GM19397 (cell line): ENCODE results near the gene NSD1.
"Not testable (repeated sequence)": the region's sequence is repeated elsewhere in the genome, so short reads cannot be mapped to it uniquely, and the experiment has no call there.

Experiments used
- ATAC-seq: cut with Tn5 transposase; IDR thresholded peaks from one replicate; pipeline ENCODE4 v1.9.1; 2021; ENCODE audit warnings: mild to moderate bottlenecking, moderate library complexity; ENCODE audit not compliant: unreplicated experiment

Gene NSD1

DNA sequence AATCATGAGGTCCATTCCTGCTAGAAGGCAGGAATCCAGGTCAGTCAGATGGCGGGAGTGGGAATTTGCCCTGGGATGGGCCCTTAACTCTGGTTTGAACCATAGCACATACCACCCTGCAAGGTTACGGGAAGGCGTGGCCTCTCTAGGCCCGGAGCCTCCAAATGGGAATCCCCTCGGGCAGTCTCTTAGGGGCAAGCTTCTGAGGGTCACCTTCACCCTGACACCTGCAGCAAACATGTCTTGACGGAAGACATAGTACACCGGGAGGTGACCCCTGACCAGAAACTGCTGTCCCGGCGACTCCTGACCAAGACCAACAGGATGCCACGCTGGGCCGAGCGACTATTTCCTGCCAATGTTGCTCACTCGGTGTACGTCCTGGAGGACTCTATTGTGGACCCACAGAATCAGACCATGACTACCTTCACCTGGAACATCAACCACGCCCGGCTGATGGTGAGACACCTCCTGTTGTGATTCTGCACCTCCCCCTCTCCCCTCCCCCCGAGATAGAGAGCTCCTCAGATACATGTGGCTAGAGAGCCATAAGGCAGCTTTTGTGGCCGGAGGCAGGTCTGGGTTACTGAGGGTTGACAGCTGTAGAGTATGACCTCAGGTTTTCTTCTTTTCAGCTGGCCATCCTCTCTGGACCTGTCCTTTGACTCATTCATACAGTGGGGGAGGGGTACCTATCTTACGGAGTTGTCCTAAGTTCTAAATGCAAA lies 171.0 kb downstream of the NSD1 start:
- ATAC-seq = no peak

DNA sequence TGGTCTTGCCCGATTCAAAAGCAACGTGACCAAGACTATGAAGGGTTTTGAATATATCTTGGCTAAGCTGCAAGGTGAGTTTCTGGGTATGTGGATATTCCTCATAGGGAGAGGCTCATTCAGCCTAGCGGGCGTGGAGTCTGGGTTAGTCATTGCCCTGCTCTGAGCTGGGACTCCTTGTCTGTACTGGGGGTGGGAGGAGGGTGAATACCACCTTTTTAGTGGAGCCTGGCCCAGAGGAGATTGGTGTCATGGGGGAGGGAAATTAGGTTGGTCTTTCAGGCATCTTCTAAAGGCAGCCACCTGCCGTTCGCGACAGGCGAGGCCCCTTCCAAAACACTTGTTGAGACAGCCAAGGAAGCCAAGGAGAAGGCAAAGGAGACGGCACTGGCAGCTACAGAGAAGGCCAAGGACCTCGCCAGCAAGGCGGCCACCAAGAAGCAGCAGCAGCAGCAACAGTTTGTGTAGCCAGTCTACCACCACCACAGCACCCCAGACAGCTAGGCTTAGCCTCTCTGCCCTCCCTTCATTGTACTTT lies 172.6 kb downstream of the NSD1 start:
- ATAC-seq = not testable (repeated sequence)

DNA sequence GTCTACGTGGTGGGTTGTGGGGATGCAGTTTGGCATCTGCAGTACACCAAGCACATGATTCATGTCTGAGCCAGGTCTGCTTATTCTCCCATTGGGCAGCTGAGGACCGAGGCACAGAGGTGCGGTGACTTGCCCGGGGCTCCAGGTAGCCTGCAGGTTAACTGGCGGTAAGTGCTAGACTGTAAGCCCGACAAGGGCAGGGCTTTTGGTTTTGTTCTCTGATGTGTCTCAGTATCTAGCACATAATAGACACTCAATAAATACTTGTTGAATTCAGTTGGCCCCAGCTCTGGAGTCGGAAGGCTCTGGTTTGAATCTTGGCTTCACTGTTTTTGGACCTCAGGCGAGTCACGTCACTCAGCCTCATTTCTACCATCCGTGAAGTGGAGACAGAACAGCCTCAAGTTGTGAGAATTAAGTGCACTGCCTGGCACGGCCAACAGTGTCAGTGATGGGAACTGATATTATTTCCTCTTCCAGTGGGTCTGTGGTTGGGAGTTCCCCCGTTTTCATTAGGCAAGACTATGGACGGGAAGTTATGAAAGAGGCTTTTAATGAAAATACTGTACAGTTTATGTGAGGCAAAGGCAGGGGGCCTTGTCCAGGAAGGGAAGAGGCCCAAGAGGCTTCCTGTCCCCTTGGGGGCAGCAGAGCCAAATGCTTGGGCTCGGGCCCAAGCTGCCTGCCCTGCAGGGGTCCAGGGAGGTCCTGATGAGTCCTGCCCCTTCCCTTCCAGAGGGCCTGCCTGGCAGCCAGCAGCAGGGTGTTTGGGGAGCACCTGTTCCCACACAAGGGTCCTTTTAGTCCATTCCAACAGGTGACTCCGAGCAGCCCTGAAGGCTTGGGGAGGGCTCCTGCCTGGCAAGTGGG lies 173.3 kb downstream of the NSD1 start:
- no peak for ATAC-seq

DNA sequence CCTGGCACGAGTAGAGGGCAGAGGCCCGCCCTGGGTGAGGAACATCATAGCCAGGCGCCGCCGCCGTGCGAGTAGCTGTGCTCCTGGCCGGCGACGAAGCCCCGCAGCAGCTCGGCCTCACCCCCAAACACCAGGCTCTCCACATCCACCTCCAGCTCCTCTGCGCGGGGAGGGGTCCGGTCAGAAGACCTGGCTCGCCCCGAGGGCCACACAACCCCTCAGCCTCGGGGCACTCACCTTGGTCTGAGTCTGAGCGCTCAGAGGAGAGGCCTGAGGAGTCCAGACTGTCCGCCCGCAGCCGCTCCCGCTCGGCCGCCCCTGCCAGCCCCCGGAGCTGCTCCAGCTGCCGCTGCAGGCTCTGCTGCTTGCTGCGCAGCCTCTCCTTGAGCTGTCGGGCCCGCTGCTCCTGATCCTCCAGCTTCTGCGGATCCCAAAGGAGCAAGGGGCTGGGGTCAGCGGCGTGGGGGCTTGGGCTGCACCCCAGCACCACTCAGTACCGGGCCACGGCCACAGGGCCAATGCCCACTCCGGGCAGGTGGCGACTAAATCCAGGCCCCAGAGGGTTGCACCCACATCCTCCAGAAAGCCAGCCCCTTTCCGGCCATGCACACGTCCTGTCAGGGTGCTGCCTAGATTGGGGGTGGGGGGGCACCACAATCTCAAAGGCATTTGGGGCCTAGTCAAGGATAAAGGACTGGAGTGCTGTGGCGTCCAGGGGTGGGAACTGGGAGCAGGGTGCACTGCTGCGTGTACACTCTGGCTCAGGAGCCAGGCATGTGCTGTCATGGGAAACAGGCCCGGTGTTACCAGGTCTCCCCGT lies 174.2 kb downstream of the NSD1 start:
- no peak for ATAC-seq

DNA sequence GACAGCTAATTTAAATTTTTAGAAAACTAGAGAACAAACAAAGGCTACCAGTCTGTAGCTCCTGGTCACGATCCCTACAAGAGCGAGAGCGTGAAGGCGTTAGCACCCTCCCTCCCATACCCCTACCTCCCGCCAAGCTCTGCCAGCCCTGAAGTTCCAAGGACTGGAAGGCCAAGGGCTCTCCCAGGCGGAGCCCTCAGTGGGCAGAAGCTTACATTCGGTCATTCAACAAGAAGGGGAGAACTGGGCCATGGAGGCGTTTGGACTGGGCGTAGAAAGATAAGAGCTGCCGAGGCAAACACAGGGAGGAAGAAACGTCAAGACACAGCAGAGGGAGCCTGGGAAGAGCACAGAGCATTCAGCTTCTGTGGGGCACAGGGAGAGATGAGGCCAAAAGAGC lies 175.2 kb downstream of the NSD1 start:
- no peak for ATAC-seq

DNA sequence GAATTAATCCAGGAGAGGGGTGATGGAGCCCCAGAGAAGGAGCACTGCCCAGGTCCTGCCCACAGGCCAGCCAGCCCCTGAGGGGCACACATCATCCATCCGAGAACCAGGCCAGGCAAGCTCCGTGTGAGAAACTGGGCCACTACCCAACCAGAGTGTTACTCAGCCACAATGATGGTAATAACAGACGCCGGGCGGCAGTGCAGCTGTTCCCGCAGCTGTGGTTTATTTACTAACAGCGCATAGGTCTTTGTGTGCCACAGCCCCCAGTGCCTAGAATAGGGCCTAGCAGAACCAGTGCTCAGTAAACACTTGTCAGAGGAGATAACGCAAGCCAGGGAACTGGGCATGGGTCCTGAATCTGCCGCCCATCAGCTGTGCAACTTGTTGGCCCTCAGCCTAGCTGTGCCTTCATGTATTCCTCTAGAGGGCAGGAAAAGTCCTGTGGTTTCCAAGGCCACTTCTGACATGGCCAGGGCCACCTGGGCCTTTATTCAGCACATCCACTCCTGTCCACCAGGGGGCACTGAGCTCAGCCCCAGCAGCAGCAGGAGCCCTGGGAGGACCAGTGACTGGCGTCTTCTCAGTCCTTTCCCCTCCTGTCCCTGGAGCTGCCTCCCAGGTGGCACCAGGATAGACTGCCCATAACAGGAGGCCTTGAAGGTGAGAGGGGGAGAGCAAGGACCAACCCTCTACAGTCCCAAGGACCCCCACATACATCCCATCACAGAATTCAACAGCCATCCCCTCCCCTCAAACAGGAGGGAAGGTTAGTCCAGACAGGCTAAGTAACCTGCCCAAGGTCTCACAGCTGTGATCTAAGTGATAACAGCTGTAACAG lies 176.0 kb downstream of the NSD1 start:
- no peak for ATAC-seq

DNA sequence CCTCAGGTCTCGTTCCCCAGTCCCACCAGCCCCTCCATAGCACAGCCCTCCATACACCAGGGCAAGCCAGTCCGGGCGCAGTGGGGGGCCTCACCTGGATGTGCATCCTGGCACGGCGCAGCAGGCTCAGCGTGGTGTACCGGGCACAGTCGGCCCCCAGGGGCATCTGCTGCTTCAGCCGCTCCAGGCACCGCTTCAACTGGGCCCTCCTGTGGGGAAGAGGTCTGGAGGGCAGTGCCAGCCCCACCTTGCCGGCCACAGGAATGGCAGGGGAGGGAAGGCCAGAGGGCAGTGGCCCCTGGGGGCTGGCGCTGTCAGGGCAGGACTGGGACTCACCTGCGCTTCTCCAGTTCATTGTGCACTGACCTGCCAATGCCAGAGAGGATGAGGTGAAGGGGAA lies 176.8 kb downstream of the NSD1 start:
- no peak for ATAC-seq

DNA sequence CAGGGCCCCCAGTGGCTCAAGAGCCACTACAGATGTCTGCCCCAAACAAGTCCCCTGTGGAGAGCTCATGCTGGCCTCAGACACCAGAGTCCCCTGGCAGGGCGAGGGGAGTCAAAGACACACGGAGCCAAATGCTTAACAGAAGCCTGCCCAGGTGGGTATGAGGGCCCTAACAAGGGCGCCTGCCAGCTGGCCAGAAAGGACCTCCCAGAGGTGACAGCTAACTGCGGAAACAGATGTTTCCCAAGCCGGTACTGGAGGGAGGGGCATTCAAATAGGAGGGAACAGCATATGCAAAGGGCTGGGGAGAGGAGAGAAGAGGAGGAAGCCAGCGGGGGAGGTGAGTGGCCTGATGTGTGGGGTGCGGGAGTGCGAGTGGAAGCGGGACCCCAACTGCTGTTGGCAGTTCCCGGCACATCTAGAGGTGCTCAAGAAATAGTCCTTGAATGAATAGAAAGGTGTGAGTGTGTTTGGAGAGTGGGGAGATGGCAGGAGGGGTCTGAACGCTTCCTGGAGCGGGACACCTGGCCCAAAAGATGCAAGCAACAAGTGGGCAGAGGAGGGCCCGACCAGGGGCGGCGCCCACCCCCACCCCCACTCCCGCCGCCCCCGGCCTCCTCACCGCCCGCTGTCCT lies 177.3 kb downstream of the NSD1 start:
- no peak for ATAC-seq

DNA sequence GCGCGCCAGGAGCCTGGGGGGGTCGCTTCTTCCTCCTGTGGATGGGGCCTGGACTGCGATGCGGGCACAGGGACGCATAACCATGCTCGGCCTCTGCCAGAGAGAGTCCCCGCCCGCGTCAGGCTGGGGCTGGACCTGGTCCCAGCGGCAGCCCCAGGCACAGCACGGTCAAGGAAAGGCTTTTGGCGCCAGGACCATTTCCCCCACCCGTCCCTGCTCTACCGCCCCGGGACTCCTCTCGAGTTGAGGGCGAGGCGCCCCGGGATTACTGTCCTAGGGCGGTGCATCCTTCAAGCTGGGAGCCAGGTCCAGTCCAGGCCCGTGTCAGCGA lies 177.8 kb downstream of the NSD1 start:
- peak; percentile 3 for ATAC-seq

DNA sequence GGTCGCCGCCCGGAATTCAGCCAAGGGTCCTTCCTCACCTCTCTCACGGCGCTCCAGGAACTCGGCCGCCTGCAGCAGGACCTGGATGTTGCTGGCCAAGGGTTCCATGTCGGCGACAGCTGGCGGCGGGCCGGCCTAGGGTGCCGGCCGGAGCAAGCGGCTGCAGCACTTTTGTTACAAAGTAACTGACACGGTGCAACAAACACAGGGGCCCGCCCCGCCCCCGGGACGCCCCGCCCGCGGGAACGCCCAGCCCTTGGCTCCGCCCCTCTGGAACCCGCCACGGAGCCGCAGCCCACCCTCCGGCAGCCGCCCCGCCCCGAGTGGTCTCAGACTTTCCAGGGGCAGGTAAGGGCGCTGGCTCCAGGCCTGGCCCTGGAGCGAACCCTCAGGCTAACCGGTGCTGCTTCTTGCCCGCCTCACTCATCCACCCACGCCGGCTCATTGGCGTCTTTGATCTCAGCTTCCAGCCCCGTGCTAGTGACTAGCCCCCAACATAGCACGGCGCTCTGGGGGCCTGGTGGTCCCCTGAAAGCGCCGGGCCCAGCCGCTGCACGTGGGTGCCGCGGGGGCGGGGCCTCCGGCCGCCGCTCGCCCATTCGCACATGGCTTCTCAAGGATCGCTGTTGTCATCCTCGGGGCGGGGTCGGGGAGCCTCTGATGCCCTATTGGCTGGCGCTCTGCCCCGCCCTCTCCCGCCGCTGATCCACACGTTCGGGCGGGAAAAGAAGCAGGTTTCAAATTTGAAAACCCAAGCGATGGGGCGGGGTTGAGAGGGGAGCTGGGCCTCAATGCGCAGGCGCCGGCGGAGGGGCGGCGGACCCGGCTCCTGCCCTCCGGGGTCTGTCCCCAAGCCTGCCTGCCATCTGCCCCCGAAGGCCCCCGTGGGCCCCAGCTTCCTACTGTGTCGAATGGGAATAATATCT lies 178.4 kb downstream of the NSD1 start, which contains the start of gene MXD3:
TSS of gene MXD3 (minus strand) at position 176 of the 926 bp plus-strand sequence. CDS start at position 108, 68 bp downstream.
- ATAC-seq = peak; percentile 75

DNA sequence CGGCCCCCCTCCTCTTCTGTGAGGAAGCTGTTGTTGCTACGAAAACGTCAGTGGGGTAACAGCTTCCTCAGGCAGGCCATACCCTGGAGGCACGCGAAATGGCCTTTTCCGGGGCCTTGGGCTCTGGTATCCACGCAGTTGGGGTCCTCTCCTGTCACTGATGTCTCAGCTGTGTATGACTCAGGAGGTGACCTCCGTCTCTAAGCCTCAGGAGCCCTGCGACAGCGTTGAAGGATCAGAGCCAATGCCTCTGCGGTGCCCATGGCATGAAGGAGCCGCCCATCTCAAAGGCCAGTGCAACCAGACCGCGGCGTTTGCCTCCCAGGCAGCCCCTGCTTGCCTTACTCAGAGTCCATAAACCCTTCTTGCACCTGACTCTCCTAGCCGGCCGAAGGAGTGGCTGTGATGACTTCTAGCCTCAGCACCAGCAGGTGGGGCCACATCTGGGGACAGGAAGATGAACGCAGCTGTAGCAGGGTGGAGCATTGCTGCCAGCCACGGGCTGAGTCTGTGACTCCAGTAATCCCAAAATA lies 179.1 kb downstream of the NSD1 start:
- ATAC-seq = peak; percentile 6

DNA sequence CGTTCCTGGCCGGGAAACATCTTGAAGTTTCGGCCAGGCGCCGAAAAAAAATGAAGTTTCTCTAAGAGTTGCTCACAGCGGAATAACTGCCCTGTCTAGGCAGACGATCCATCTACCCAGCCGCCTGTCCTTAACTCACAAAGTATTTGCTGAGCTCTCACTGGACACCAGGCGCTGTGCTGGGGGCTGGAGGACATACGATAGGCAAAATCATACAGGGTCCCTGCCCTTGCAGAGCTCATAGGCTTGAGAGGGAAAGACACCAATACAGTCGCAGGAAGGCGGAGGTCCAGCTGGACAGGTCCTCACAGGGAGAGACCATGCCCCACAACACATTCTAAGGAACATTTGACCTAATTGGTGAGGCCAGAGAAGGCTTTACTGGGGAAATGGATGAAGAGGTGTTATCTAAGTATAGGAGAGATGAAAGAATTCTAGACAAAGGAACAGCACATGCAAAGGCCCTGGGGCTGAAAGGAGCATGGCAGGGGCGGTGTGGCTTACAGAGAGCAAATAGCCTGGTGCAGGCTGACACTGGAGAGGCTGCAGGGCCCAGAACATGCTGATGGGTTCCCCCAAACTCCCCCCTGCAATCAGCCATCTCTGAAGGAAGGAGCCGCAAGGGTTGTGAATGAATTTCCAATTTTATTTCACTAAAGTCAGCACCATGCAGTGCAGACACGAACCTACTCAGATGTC lies 180.1 kb downstream of the NSD1 start:
- ATAC-seq = no peak

DNA sequence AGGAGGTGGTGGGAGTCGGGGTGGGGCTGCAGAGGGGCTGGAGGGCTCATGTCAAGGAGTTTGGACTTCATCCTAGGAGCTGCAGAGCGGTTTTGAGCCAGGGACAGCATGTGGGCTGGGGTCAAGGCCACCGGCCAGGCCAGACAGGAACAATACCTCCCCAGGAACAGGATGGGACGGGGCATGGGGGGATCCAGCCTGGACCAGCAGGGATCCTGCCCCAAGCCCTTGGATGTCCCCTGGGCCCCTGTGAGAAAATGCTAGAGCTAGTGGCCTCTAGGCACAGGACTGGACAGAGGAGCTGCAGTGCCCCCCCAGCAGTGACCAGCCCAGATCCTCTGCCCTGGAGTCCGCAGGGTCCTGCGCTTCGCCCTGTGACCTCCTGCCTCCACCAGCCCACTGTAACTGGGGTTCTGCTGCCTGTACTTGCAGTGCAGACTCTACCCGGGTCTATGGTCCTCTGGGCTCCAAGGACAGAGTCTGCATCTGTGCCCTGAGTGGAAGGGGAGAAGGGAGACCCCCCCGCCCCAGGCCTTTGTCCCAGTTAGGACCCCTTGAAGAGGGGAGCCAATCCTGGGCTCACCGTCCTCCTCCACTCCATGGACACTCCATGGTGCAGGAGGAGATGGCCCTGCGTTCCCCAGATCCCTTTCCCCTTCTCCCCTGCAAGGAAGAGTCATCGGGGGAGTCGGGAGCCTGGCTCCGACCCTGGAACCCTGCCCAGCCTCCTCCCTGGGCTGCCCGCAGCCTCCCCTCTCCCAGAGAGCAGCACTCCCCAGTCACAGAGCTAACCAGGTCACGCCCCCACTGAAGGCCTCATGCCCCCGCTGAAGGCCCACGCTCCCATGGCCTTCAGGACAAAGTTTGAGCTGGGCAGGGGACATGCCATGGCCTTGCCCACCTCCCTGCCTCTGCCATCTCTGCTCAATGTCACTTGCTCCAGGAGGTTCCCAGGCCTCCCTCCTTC lies 181.1 kb downstream of the NSD1 start:
- ATAC-seq = no peak

DNA sequence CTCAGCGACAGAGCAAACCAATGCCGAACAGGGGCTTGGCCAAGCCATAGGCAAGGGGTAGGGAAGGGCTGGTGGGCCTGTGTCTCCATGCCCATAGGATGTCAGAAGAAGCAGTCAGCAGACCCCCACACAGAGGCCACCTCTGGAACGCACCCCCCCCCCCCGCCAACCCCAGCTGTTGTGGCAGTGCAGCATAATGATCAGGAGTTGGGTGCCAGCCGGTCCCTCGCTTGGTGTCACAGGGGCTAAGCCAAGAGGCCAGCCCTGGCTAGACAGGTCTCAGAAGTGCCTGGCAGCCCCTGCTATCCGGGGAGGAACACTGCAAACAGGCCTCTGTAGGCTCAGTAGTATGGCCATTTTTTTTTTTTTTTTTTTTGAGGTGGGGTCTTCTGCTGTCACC lies 181.8 kb downstream of the NSD1 start:
- ATAC-seq = no peak

DNA sequence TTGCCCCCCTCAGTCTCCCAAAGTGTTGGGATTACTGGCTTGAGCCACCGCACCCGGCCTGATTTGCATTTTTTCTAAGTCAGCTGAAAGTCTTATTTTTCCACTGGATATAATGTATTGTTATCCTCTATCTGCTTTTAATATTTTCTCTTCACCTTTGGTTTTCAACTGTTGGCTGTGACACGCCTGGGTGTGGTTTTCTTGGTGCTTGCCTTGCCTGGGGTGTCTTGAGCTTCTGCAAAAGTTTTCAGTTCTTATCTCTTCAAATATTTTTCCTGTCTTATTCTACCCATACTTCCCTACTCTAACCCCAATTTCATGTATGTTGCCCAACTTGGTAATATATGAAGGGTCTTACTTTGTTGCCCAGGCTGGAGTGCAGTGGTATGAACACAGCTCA lies 182.4 kb downstream of the NSD1 start:
- no peak for ATAC-seq

DNA sequence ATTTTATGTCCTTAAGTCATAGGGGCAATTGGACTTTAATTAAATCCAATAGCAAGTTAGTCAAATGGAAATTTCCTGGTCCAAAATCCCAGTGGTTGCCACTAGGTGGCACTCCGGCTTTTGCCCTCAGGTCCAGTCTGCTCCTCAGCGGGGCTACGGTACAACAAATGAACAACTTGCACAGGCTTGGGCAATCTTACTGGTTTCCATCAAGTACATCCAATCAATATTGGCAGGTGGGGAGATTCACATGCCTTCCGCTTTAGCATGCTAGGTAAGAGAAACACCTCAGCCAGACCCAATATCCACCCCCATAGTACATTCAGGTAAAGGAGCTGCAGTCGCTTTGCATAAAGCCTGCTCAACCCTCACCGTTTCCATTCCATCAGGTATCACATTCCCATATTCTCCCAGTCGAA lies 184.4 kb downstream of the NSD1 start:
- no peak for ATAC-seq
